GM20431 (cell line): ENCODE results near the gene ZNF208.
"Not testable (repeated sequence)": the region's sequence is repeated elsewhere in the genome, so short reads cannot be mapped to it uniquely, and the experiment has no call there.

Experiments
- in situ Hi-C: fragments of 300-500 bp; cut with MseI, MboI; formaldehyde crosslinking; loops from one replicate; pipeline ENCODE4 v1.15.0; 2020; ENCODE audit warnings: low sequenced_read_pairs; ENCODE audit not compliant: unreplicated experiment

The ZNF208 gene

DNA sequence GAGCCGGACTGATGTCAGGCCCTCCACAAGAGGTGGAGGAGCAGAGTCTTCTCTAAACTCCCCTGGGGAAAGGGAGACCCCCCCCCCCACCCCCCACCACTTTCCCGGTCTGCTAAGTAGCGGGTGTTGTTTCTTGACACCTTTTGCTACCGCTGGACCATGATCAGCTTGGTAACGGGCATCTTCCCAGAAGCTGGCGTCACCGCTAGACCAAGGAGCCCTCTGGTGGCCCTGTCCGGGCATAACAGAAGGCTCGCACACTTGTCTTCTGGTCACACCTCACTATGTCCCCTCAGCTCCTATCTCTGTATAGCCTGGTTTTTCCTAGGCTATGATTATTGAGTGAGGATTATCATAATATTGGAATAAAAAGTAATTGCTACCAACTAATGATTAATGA lies 120.7 kb downstream of the ZNF208 start:
- in situ Hi-C loops, result not testable (repeated sequence)

DNA sequence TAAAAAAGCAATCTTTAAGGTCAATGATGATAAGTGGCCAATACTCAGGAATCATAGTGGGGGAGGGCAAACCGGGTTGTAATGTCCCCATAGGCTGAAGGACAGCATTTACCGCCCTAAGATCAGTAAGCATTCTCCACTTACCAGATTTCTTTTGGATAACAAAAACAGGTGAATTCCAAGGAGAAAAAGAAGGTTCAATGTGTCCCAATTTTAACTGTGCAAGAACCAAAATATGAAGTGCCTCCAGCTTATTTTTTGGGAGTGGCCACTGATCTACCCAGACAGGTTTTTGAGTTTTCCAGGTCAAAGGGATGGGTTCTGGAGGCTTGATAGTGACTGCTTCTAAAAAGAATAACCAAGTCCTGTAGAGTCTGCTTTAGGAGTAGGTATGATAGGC lies 125.2 kb downstream of the ZNF208 start:
- in situ Hi-C loops, result not testable (repeated sequence)

DNA sequence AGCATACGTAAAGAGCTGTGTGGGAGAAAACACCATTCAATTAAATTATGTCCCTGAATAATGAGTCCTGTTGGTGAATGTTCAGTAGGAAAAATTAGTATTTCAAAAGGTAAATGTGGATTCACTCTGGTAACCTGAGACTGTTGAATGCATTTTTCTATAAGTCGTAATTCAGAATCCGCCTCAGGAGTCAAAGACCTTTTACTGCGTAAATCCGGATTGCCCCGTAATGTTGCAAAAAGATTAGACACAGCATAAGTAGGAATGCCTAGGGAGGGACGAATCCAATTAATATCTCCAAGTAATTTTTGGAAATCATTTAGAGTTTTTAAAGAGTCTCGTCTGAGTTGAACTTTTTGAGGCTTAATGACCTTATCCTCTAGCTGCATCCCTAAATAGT lies 126.0 kb downstream of the ZNF208 start:
- in situ Hi-C loops, result not testable (repeated sequence)

DNA sequence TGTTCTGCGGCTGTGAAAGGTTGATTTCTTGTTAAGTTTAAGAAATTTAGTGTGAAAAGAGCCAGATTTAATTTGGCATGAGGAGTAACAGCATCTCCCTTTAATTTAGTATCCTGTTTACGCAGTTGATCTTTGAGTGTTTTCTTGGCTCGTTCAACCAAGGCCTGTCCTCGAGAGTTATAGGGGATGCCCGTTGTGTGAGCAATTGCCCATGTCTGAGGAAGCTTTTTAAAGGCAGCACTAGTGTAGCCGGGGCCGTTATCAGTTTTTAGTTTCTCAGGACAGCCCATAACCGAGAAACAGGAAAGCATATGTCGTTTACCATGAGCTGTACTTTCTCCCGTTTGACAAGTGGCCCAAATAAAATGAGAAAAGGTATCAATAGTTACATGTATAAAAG lies 127.2 kb downstream of the ZNF208 start:
- in situ Hi-C loops, result no loop called here
